Measurements from ENCODE around the gene SLC2A3.
"Not testable (repeated sequence)": the region's sequence is repeated elsewhere in the genome, so short reads cannot be mapped to it uniquely, and the experiment has no call there.

The SLC2A3 gene

DNA sequence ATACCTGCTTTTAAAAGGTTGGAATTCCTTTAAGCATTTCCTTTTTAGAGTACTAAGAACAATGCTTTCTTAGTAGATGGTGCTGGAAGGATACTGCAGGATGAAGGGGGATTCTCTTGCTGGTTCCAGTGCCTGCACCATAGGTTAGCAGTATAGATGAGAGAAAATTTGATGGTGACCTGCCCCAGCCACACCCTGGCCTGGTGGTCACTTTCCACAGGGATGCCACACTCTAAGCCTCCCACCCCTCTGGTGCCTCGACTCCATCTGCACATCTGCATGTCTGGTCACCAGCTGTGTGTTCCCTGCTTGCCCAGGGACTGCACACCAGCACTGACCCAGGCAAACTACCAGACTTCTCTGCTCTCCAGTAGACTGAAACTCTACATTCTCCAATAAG is 19.1 kb downstream of the SLC2A3 start:
- DNase-seq (ENCODE audit: low read depth in 2 of 2) = no peak

DNA sequence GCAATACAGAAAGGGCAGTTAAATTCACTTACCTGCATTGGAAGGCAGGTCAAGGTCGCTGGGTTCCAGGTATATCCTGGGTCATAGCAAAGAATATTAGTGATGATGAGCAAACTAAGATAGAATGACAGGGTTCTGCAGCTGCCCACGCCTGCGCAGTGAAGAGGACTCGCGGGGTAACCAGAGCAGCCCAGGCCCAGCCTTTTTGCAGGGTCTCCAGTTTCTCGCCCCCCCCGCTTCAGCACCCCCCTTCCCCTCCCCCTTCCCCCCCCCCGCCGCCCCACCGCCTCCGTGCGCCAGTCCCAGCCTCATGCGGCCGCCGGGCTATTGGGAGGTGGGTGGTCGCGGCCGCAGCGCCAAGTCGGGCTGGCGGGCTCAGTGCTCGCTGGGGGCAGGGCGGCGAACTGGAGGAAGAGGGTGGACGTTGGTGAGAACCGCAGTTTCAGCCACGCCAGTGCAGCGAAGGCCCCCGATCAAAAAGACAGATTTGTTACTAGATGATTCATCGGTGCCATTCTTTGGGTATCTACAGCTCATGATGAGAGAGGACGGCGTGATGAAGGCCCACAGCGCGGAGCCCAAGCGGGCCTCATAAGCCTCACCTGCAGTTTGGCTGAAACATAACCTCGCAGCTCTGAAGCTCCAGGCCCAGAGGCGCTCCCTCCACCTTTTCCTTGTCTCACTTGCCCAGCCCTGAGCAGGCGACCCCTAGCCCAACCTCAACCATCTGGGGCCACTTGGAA is 20.2 kb downstream of the SLC2A3 start:
- DNase-seq (ENCODE audit: low read depth in 2 of 2) = peak; percentile 23 to 41

DNA sequence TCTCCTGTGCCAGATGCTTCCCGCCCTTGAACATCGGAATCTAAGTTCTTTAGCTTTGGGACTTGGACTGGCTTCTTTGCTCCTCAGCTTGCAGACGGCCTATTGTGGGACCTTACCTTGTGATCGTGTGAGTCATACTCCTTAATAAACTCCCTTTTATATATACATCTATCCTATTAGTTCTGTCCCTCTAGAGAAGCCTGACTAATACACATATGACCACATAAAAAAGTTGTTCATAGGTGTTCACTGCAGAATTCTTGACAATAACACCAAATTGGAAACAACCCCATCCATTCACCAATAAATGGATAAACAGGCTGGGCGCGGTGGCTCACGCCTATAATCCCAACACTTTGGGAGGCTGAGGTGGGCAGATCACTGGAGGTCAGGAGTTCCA is 25.9 kb downstream of the SLC2A3 start:
- DNase-seq (ENCODE audit: low read depth in 2 of 2) = not testable (repeated sequence)

DNA sequence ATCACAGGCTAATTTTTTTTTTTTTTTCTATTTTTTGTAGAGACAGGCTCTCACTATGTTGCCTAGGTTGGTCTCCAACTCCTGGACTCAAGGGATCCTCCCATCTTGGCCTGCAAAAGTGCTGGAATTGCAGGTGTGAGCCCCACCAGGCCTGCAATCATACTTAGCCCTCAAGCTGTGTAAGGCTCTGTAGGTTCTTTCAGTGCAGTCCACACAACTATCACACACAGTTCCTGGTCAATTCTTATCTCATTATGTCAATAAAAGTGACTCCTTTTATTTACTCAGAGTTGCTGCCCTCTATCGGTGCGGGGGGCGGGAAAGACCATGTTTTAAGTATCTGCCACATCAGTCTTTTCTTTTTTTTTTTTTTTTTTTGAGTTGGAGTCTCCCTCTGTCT is 29.0 kb downstream of the SLC2A3 start:
- peak; percentile 8 to 30 for DNase-seq (ENCODE audit: low read depth in 2 of 2)

DNA sequence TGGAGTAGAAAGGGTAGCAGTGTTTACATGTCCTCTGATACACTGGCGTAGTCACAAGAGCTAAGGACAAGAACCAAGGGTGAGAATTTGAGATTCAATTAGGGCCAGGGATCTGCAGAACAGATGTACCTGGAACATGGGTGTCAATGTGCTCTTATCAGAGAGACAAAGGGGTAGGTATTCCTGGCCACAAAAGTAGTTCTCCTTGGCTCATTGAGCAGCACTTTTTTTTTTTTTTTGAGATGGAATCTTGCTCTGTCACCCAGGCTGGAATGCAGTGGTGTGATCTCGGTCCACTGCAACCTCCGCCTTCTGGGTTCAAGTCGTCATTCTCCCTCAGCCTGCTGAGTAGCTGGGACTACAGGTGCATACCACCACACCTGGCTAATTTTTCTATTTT is 29.7 kb downstream of the SLC2A3 start:
- not testable (repeated sequence) for DNase-seq (ENCODE audit: low read depth in 2 of 2)

DNA sequence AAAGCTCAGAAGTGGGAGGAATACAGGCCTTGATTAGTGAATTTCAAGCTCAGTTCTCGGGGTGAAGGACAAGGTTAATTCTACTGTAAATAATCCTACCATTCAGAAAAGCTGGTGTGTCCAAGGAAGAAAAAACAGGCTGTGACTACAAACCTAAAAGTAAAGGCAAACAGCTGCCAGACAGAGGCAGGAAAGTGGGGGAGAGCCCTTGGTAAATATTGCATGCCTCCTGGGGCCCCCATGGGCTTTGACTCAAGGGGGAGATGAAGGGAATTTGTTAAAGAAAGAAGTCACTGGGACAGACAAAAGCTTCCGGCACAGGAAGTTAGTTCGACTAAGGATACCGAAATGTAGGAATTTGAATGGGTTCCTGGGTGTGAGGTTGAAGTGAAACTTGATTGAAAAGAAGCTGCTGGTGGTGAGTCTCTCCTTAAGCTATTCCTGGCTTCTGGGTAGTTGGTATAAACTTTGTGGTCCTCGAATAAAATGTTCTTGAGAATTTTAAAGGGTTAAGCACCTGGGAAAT is 30.3 kb downstream of the SLC2A3 start:
- DNase-seq (ENCODE audit: low read depth in 2 of 2) = not testable (repeated sequence)

DNA sequence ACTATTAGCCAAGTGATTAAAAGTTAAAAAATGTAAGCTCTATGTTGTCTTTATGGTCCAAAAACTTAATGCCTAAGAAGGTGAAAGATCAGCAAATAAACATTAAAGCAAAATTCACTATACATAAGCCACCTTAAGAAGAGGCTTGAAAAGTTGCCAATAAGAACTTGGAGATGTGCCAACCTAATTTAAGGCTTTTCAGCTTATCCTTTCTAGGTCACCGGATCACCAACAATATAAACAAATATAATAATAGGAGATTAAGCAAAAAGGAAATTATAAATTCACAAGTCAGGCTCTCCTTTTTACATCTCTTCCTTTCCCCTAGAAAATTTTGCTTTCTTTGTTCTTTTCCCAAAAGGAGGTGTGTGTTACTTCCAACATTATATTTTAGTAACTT is 30.9 kb downstream of the SLC2A3 start:
- DNase-seq (ENCODE audit: low read depth in 2 of 2) = no peak

DNA sequence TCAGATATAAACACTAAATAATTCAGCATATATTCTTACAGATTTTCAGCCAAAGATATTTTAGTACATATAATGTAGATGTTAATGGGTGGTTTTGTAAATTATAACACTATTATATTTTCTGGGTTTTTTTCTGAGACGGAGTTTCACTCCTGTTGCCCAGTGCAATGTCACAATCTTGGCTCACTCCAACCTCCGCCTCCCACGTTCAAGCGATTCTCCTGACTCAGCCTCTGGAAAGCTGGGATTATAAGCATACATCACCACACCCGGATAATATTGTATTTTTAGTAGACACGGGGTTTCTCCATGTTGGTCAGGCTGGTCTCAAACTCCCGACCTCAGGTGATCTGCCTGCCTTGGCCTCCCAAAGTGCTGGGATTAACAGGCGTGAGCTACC is 33.6 kb downstream of the SLC2A3 start:
- DNase-seq (ENCODE audit: low read depth in 2 of 2) = not testable (repeated sequence)

DNA sequence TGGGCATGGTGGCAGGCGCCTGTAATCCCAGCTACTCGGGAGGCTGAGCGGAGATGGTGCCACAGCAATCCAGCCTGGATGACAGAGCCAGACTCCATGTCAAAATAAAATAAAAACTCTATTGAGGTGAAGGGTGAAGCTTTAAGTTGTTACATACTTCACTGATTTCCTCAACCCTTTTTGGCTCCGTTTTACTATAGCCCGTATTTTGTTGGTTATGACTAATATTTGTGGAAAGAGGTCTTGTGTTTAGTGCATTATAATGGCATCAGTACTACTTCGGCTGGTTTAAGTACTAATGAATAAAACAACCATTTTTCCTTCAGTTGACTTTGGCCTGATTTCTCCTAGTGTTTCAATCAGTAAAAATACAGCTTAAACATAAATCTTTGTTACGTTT is 36.2 kb downstream of the SLC2A3 start:
- DNase-seq (ENCODE audit: low read depth in 2 of 2) = no peak

DNA sequence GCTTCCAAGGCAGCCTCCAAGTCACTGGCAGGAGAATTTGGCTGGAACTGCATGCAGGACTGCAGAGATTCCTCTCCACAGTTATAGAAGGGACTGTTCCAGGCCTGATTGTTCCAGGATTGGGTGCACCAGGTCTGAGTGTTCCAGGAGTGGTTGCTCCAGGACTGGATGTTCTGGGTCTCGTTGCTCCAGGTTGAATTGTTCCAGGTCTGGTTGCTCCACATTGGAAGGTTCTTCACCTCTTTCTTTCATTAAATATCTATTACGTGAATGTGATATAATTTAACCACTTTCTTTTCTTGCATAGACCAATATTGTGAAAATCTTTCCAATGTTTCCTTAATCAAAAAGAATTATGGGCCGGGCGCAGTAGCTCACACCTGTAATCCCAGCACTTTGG is 39.3 kb downstream of the SLC2A3 start:
- not testable (repeated sequence) for DNase-seq (ENCODE audit: low read depth in 2 of 2)

DNA sequence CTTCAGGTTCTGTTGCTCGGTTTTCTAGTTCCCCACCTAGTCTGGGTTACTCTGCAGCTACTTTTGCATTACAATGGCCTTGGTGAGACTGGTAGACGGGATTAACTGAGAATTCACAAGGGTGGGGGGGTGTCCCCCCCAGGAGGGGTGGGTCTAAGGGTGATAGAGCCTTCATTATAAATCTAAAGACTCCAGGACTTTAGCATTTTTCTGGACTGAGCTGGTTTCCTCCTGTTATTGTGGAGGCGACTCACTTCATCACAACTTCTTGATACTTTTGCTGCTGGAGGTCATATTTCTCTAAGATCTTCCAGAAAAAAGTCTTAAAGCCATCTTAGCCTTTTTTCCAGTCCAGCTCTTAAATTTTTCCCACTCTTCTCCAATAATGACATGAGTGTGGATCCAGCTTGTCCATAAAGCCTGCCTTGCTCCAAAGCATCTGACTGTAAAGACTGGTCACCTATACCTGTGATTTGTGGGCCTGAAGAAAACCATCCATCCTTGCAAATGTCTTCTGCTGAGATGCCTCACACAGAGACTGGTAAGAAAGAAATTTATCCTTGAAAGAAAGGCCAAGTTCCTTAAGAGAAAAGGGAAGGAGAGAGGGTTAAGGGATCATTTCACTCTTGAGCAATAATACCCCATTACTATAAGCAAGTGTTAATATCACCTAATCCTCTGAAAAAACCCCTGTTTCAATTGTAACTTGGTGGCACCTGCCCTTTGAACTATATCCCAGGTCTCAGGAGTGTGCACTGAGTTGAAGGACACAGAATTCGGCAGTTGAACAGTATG is 43.6 kb downstream of the SLC2A3 start:
- no peak for DNase-seq (ENCODE audit: low read depth in 2 of 2)

DNA sequence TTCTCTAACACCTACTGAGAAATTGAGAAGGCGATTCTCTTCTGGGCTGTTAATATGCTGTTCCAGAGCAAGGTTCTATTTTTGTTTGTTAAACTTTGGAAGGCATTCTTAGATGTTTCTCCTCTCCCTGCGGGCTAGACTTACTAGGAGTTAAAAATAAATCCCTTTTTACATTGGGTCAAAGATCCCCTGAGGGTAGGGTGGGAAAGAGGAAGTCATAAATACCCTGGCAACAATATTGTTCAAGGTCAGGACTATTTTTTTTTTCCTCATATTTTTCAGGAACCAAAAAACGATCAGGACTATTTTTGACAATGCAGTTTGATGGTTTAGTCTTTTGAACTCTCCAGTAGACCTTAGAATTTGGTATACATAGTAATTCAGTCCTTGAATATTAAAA is 51.3 kb downstream of the SLC2A3 start:
- DNase-seq (ENCODE audit: low read depth in 2 of 2) = no peak

DNA sequence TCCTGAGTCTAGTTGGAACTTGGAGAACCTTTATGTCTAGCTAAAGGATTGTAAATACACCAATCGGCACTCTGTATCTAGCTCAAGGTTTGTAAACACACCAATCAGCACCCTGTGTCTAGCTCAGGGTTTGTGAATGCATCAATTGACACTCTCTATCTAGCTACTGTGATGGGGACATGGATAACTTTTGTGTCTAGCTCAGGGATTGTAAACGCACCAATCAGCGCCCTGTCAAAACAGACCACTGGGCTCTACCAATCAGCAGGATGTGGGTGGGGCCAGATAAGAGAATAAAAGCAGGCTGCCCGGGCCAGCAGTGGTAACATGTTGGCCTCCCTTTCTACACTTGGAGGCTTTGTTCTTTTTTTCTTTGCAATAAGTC is 54.3 kb downstream of the SLC2A3 start:
- not testable (repeated sequence) for DNase-seq (ENCODE audit: low read depth in 2 of 2)

DNA sequence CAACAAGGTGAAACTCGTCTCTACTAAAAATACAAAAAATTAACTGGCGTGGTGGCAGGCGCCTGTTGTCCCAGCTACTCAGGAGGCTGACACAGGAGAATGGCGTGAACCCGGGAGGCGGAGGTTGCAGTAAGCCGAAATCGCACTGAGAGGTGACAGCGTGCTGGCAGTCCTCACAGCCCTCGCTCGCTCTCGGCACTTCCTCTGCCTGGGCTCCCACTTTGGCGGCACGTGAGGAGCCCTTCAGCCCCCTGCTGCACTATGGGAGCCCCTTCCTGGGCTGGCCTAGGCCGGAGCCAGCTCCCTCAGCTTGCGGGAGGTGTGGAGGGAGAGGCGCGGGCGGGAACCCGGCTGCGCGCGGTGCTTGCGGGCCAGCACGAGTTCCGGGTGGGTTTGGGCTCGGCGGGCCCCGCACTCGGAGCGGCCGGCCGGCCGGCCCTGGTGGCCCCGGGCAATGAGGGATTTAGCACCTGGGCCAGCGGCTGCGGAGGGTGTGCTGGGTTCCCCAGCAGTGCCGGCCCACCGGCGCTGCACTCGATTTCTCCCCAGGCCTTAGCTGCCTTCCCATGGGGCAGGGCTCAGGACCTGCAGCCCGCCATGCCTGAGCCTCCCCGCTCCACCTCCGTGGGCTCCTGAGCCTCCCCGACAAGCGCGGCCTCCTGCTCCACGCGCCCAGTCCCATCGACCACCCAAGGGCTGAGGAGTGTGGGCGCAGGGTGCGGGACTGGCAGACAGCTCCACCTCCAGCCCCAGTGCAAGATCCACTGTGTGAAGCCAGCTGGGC is 54.8 kb downstream of the SLC2A3 start:
- not testable (repeated sequence) for DNase-seq (ENCODE audit: low read depth in 2 of 2)

DNA sequence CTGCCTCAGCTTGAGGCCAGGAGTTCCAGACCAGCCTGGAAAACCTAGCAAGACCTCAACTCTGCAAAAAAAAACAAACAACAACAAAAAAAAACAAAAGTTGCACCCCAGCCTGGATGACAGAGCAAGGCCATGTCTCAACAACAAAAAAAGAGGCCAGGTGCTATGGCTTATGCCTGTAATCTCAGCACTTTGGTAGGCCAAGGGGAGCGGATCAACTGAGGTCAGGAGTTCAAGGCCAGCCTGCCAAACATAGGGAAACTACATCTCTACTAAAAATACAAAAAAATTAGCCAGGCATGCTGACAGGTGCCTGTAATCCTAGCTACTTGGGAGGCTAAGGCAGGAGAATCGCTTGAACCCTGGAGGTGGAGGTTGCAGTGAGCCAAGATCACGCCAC is 56.7 kb downstream of the SLC2A3 start:
- no peak for DNase-seq (ENCODE audit: low read depth in 2 of 2)

DNA sequence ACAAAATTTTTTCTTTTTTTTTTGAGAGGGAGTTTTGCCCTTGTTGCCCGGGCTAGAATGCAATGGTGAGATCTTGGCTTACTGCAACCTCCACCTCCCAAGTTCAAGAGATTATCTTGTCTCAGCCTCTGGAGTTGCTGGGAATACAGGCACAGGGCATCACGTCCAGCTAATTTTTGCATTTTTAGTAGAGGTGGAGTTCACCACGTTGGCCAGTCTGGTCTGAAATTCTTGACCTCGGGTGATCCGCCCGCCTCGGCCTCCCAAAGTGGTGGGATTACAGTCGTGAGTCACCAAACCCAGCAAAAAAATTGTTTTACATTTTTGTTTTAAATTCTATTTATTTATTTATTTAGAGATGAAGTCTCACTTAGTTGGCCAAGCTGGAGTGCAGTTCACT is 58.6 kb downstream of the SLC2A3 start:
- DNase-seq (ENCODE audit: low read depth in 2 of 2) = no peak

DNA sequence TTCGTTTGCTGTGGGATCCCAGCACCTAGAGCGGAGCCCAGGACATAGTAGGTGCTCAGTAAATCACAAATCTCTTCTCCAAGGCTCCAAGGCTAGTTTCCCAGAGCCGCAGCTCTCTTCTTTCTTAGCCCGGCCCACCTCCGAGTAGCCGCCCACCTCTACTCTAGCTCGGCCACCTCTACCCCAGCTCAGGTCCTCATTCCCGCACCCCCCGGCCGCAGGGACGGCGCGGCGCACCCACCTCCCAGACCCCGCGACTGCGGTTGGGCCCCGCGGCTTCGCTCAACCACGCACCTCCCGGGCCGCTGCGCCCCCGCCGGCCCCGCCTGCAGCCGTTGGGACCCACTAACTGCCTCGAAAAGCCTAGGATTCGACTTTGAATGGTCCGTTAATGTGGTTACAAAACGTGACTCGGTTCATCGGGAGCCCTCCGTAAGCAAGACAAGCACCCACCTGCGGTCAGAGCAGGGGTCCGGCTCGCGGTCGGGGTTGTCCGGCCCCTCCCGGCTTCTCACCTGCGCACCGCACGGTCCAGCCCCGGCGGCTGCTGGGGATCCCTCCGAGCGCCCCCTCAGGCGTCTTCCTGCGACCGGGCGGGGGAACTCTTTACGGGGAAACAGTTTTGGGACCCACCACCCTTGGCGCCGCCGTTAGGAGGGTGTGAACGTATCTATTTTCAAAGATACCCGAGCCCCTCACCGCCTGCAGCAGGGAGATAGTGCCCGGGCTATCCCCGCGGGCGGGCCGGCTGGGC is 63.2 kb downstream of the SLC2A3 start, which contains the start of gene SLC2A14:
Gene SLC2A14 (minus strand): TSS at position 350 of the 754 bp plus-strand sequence. CDS start 3,035 bp downstream, outside the sequence.
- DNase-seq (ENCODE audit: low read depth in 2 of 2) = no peak

DNA sequence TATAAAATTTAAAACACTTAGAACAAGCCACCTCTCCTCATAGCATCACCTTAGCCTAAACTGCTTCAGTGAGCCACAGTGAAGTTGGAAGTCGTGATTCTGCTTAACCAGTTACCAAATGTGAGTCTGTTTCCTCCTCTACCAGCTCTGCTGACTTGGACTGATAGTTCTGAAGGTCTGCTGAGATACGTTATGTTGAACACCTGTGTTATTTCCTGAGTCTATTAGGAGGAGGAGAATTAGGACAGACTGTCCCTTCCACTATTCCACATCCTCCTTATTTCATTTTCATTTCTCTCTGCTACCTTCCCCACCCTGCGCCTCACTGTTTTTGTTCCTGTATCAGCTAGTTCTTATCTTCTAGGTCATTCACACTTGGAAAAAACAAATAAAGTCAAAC is 65.7 kb downstream of the SLC2A3 start:
- DNase-seq (ENCODE audit: low read depth in 2 of 2) = no peak

All from stimulated activated CD8-positive, alpha-beta memory T cell treated with anti-CD3 and anti-CD28 coated beads, Interleukin-2, amount 100 ng/mL, for 48 hours (primary cell).